WTC11 (cell line): Measurements from ENCODE around the gene SUSD4. TPM values are rescaled to one million over a fixed set of nuclear protein-coding genes. Genes with fewer than 3 reads are reported as not detected.

Source experiments
- ATAC-seq: fragments of 200-7000 bp; cut with Tn5 transposase; 2 replicates; pipeline ENCODE4 v1.10.0; 2021; ENCODE audit warnings: mild to moderate bottlenecking, moderate library complexity
- CTCF ChIA-PET: fragments of 300-600 bp; sonication (Branson Sonifier 250); formaldehyde crosslinking; loops from one replicate; lab custom pipeline; 2021; ENCODE audit warnings: antibody characterized with exemption; lab: Charles Lee
- POLR2A ChIA-PET: fragments of 350-600 bp; sonication (Branson Sonifier 250); formaldehyde crosslinking; loops from one replicate; lab custom pipeline; 2021; ENCODE audit warnings: antibody characterized with exemption; lab: Charles Lee
- DNase-seq: peaks from one replicate; pipeline ENCODE4 v3.0.0; 2021; ENCODE audit warnings: low spot score
- H3K27ac Mint-ChIP-seq: 2 replicates; pipeline ENCODE4 v1.8.0; 2021; ENCODE audit warnings: mixed read lengths
- H3K27me3 Mint-ChIP-seq: 2 replicates; pipeline ENCODE4 v1.8.0; 2021; ENCODE audit warnings: low read depth, mild to moderate bottlenecking, moderate library complexity, mixed read lengths
- H3K36me3 Mint-ChIP-seq: 2 replicates; pipeline ENCODE4 v1.8.0; 2021; ENCODE audit warnings: mixed read lengths
- H3K4me1 Mint-ChIP-seq: 2 replicates; pipeline ENCODE4 v1.8.0; 2022; ENCODE audit warnings: mixed read lengths
- H3K4me3 Mint-ChIP-seq: 2 replicates; pipeline ENCODE4 v1.8.0; 2021; ENCODE audit warnings: mild to moderate bottlenecking, moderate library complexity, mixed read lengths
- H3K9me3 Mint-ChIP-seq: 2 replicates; pipeline ENCODE4 v1.8.0; 2021; ENCODE audit warnings: mixed read lengths
- ARID4B ChIP-seq: sonication (generic); formaldehyde crosslinking; IDR thresholded peaks from 2 replicates; pipeline ENCODE4 v1.8.0; 2023; ENCODE audit warnings: missing genetic modification reagents, mild to moderate bottlenecking, borderline replicate concordance
- ATF1 ChIP-seq: sonication (generic); formaldehyde crosslinking; IDR thresholded peaks from 2 replicates; pipeline ENCODE4 v1.8.1; 2023; ENCODE audit warnings: mild to moderate bottlenecking, moderate library complexity, missing genetic modification reagents
- ATF2 ChIP-seq: sonication (generic); formaldehyde crosslinking; IDR thresholded peaks from 2 replicates; pipeline ENCODE4 v1.8.1; 2022; ENCODE audit warnings: low read depth, missing genetic modification reagents, borderline replicate concordance
- CTCF ChIP-seq: fragments of 200-600 bp; IDR thresholded peaks from 2 replicates; pipeline ENCODE4 v1.8.0; 2022; ENCODE audit warnings: antibody characterized with exemption
- ELF4 ChIP-seq: sonication (generic); formaldehyde crosslinking; IDR thresholded peaks from 2 replicates; pipeline ENCODE4 v1.8.1; 2022; ENCODE audit warnings: low read depth, mild to moderate bottlenecking, moderate library complexity, missing genetic modification reagents
- ESRRA ChIP-seq: sonication (generic); formaldehyde crosslinking; IDR thresholded peaks from 2 replicates; pipeline ENCODE4 v1.8.1; 2022; ENCODE audit warnings: mild to moderate bottlenecking, missing genetic modification reagents, borderline replicate concordance
- FOXJ3 ChIP-seq: sonication (generic); formaldehyde crosslinking; IDR thresholded peaks from 2 replicates; pipeline ENCODE4 v1.9.0; 2021; ENCODE audit warnings: missing genetic modification reagents, mild to moderate bottlenecking, borderline replicate concordance
- GABPB1 ChIP-seq: sonication (generic); formaldehyde crosslinking; IDR thresholded peaks from 2 replicates; pipeline ENCODE4 v1.8.1; 2023; ENCODE audit warnings: mild to moderate bottlenecking, missing genetic modification reagents
- GTF2I ChIP-seq: fragments of 250-450 bp; sonication (Bioruptor Pico); conservative IDR thresholded peaks from 2 replicates; pipeline ENCODE4 v1.4.0; 2021; ENCODE audit warnings: mild to moderate bottlenecking
- IRF1 ChIP-seq: sonication (generic); formaldehyde crosslinking; IDR thresholded peaks from 2 replicates; pipeline ENCODE4 v1.8.0; 2023; ENCODE audit warnings: missing genetic modification reagents
- NR2C2 ChIP-seq: sonication (generic); formaldehyde crosslinking; IDR thresholded peaks from 2 replicates; pipeline ENCODE4 v1.8.0; 2022; ENCODE audit warnings: mild to moderate bottlenecking, missing genetic modification reagents
- PRRX2 ChIP-seq: fragments of 250-450 bp; sonication (Bioruptor Pico); IDR thresholded peaks from 2 replicates; pipeline ENCODE4 v1.8.0; 2021; ENCODE audit warnings: mild to moderate bottlenecking
- TCF7 ChIP-seq: sonication (generic); formaldehyde crosslinking; IDR thresholded peaks from 2 replicates; pipeline ENCODE4 v1.8.0; 2022; ENCODE audit warnings: mild to moderate bottlenecking, low read depth, missing genetic modification reagents, moderate library complexity
- TEAD1 ChIP-seq: sonication (generic); formaldehyde crosslinking; IDR thresholded peaks from 2 replicates; pipeline ENCODE4 v1.8.0; 2022; ENCODE audit warnings: mild to moderate bottlenecking, missing genetic modification reagents
- ZBTB21 ChIP-seq: sonication (generic); formaldehyde crosslinking; IDR thresholded peaks from 2 replicates; pipeline ENCODE4 v1.8.1; 2023; ENCODE audit warnings: mild to moderate bottlenecking, missing genetic modification reagents, borderline replicate concordance
- ZNF219 ChIP-seq: sonication (generic); formaldehyde crosslinking; IDR thresholded peaks from 2 replicates; pipeline ENCODE4 v1.8.0; 2023; ENCODE audit warnings: missing genetic modification reagents, mild to moderate bottlenecking, borderline replicate concordance
- ZNF423 ChIP-seq: fragments of 250-450 bp; sonication (Bioruptor Pico); IDR thresholded peaks from 2 replicates; pipeline ENCODE4 v2.1.2; 2022; ENCODE audit warnings: mild to moderate bottlenecking, moderate library complexity
- ZNF671 ChIP-seq: fragments of 250-450 bp; sonication (Bioruptor Pico); IDR thresholded peaks from 2 replicates; pipeline ENCODE4 v1.8.0; 2021; ENCODE audit warnings: mild to moderate bottlenecking
- total RNA-seq: library from RNA; stranded (reverse); gene quantifications from 3 replicates; pipeline ENCODE4 v1.2.3, GENCODE V29; 2021
- TF ChIP-seq, protein P1 (sequence below): sonication (generic); formaldehyde crosslinking; IDR thresholded peaks from 2 replicates; pipeline ENCODE4 v1.8.0; 2023; ENCODE audit warnings: mild to moderate bottlenecking, missing genetic modification reagents
- TF ChIP-seq, protein P2 (sequence below): sonication (generic); formaldehyde crosslinking; IDR thresholded peaks from 2 replicates; pipeline ENCODE4 v1.8.1; 2023; ENCODE audit warnings: mild to moderate bottlenecking, missing genetic modification reagents, moderate library complexity

The SUSD4 gene
- total RNA-seq, 1 experiment from 2014 or later, result 1.8 TPM

DNA sequence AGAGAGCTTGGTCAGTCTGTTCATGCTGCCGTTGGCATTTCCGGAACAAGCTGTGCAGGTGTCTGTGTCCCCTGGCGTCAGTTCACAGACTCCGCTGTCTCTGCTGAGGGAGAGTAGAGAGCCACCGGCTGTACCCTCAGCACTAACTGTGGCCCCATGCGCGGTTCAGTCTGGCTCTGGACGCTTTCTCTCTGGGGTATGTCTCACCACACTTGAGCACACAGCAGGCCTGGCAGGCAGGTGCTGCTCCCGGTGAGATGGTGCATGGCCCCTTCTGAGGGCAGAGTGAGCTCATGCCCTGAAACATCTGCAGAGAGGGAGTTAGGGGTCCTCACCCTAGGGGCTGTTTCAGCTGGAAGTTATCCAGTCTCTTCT lies 161.0 kb downstream of the SUSD4 start (continued):
- TF ChIP-seq, protein P1, sequence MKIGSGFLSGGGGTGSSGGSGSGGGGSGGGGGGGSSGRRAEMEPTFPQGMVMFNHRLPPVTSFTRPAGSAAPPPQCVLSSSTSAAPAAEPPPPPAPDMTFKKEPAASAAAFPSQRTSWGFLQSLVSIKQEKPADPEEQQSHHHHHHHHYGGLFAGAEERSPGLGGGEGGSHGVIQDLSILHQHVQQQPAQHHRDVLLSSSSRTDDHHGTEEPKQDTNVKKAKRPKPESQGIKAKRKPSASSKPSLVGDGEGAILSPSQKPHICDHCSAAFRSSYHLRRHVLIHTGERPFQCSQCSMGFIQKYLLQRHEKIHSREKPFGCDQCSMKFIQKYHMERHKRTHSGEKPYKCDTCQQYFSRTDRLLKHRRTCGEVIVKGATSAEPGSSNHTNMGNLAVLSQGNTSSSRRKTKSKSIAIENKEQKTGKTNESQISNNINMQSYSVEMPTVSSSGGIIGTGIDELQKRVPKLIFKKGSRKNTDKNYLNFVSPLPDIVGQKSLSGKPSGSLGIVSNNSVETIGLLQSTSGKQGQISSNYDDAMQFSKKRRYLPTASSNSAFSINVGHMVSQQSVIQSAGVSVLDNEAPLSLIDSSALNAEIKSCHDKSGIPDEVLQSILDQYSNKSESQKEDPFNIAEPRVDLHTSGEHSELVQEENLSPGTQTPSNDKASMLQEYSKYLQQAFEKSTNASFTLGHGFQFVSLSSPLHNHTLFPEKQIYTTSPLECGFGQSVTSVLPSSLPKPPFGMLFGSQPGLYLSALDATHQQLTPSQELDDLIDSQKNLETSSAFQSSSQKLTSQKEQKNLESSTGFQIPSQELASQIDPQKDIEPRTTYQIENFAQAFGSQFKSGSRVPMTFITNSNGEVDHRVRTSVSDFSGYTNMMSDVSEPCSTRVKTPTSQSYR (CRISPR knock-in tag), result no peak
- TF ChIP-seq, all 79 proteins: peak for 0

- Mint-ChIP-seq H3K4me1 (no peaks in the 10 kb centered on the region), H3K4me3 (no peak overlapping the region), H3K27ac (no peak overlapping the region), H3K36me3 (no peaks in the 10 kb centered on the region), H3K27me3 (no peaks in the 10 kb centered on the region; the same call in 1 of the 2 replicates)
- POLR2A ChIA-PET, result interaction anchor here (0.6 kb wide), 1 partner anchor 260 kb away, joined by 3 read pairs; no protein-coding TSS in a partner anchor
- no peak for ATAC-seq
- CTCF ChIA-PET, result interaction anchor here (1.0 to 1.2 kb wide), 2 partner anchors 27 to 69 kb away, joined by 3 to 4 read pairs; no protein-coding TSS in a partner anchor
- TF ChIP-seq ZNF423, result no peak
- no peak for TF ChIP-seq ATF1 (CRISPR knock-in tag)
- TF ChIP-seq TCF7 (CRISPR knock-in tag), result no peak
- no peak for TF ChIP-seq ZNF671
- no peak for TF ChIP-seq ARID4B (CRISPR knock-in tag)
- TF ChIP-seq ELF4, result no peak
- TF ChIP-seq TEAD1 (CRISPR knock-in tag), result no peak
- TF ChIP-seq, all 79 proteins: peak for 0
- no peaks in the 10 kb centered on the region for H3K9me3 Mint-ChIP-seq
- no peak for DNase-seq
Observed at GRCh38 chr1:223202376-223203033, 161.5 kb downstream of the SUSD4 start.

DNA sequence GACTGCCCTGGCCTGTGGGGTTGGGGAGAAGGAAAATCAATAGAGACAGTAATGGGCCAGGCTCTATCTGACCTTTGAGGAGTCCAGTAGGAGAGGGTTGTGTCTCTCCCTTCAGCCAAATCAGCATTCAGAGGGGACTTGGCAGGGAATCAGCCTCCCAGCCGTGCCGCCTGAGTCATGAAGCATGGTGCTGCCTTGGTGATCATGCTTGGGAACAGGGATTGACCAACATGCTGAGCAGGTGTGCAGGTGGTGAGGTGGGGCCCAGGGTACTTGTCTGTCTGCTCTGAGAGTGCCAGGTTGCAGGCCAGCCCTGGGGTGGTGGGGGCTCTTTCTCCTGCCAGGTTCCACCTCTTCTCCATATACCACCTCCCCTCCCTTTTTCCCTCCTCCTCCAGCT lies 162.0 kb downstream of the SUSD4 start:
- no peaks in the 10 kb centered on the region for H3K36me3 Mint-ChIP-seq
- ChIA-PET POLR2A (no interaction called here), CTCF (interaction anchor here (1.0 kb wide), 1 partner anchor 27 kb away, joined by 3 read pairs; no protein-coding TSS in a partner anchor)
- no peaks in the 10 kb centered on the region for H3K9me3 Mint-ChIP-seq
- H3K27me3 Mint-ChIP-seq, result no peaks in the 10 kb centered on the region; the same call in 1 of the 2 replicates
- no peak for DNase-seq
- TF ChIP-seq ZNF219 (CRISPR knock-in tag) (no peak), GABPB1 (CRISPR knock-in tag) (no peak), ZBTB21 (CRISPR knock-in tag) (no peak), NR2C2 (no peak), CTCF (no peak), FOXJ3 (CRISPR knock-in tag) (no peak), TCF7 (CRISPR knock-in tag) (no peak), IRF1 (CRISPR knock-in tag) (no peak), GTF2I (CRISPR knock-in tag) (no peak), ATF2 (CRISPR knock-in tag) (no peak), ESRRA (CRISPR knock-in tag) (no peak), PRRX2 (no peak), TEAD1 (CRISPR knock-in tag) (no peak), ELF4 (no peak)
- TF ChIP-seq, protein P2, sequence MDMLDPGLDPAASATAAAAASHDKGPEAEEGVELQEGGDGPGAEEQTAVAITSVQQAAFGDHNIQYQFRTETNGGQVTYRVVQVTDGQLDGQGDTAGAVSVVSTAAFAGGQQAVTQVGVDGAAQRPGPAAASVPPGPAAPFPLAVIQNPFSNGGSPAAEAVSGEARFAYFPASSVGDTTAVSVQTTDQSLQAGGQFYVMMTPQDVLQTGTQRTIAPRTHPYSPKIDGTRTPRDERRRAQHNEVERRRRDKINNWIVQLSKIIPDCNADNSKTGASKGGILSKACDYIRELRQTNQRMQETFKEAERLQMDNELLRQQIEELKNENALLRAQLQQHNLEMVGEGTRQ, result no peak
- H3K4me3 Mint-ChIP-seq, result no peak overlapping the region
- ATAC-seq, result no peak
- H3K4me1 Mint-ChIP-seq, result no peaks in the 10 kb centered on the region
- no peak overlapping the region for H3K27ac Mint-ChIP-seq
